ENCODE data around the gene GLIS1.

The GLIS1 gene

DNA sequence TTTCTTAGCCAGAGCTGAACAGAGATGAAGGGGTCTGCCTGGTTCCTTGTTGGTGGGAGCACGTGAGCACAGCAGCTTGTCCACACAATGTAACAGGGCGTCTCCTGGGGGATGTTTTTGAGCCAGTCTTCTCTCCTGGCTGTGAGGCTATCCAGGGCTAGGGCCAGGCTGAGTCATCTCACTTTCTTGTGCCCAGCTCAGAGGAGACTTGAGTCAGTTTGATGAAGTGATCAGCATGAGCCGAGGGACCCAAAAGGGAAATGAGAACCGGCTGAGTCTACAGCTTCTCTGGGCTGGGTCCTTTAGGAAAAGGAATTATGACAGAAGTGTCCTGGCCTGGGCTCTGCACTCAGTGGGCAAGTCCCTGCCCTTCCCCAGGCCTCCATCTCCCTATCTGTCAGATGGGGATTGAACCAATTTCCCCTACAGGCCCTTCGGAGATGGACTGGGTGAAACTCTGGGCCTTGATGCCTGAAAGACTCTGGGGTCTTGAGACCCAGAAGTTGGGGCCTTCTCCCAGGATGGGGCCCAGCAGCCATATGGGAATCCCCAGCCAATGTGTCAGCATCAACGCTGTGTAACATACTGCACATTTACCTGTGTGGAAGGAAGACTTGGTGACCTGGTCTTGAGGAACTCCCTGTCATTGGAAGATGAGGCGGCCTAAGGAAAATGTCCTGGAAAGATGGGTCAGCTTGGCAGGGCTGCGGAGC is 243.2 kb downstream of the GLIS1 start:
- DNase-seq (ENCODE audit: low spot score) = no peak

DNA sequence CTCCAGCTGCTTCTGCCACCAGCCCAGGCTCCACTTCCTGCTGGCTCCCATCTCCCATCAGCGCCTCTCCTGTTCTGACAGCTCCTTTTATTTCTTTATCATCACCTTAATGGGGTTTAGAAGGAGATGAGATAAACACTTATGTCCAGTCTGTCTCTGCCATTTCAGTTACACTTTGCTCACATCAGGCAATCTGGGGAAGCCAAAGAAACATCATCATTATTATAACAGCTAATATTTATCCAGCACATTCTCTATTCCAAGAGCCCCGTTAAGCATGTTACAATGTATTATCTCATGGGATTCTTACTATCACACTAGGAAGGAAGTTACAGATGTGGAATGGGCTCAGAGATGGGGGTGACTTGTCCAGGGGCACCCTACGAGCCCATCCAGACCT is 248.6 kb downstream of the GLIS1 start:
- no peak for FAIRE-seq
- no peak for DNase-seq (ENCODE audit: low spot score)

More for the DNA sequence above, 243.2 kb downstream of the GLIS1 start:
- FAIRE-seq = no peak

DNA sequence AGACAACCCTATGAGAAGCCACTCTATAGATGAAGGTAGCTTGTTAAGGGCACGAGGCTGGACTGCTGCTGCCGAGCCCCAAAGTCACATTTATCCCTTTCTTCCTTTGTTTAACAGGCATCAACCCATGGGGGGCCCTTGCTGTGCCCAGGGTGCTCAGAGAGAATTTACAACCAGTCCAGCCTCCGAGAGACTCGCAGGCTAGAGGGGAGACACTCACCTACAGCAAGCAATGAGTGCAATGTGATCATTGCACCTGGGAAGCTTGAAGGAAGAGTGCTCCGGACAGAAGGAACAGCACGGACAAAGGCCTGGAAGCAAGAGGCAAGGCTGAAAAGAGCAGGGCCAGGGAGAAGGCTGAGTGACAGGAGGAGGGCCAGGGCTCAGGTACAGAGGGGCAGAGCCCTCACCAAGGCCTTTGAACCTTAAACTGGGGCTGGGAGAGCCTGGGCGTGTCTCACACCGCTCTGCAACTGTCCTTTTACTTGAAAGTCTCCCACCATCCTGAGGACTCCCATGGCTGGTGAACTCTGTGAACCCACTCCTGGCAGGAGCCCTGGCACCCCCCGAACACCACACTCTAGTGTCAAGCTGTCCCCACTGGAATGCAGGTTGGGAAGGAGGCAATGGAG is 252.5 kb downstream of the GLIS1 start:
- DNase-seq (ENCODE audit: low spot score) (no peak), FAIRE-seq (no peak)

DNA sequence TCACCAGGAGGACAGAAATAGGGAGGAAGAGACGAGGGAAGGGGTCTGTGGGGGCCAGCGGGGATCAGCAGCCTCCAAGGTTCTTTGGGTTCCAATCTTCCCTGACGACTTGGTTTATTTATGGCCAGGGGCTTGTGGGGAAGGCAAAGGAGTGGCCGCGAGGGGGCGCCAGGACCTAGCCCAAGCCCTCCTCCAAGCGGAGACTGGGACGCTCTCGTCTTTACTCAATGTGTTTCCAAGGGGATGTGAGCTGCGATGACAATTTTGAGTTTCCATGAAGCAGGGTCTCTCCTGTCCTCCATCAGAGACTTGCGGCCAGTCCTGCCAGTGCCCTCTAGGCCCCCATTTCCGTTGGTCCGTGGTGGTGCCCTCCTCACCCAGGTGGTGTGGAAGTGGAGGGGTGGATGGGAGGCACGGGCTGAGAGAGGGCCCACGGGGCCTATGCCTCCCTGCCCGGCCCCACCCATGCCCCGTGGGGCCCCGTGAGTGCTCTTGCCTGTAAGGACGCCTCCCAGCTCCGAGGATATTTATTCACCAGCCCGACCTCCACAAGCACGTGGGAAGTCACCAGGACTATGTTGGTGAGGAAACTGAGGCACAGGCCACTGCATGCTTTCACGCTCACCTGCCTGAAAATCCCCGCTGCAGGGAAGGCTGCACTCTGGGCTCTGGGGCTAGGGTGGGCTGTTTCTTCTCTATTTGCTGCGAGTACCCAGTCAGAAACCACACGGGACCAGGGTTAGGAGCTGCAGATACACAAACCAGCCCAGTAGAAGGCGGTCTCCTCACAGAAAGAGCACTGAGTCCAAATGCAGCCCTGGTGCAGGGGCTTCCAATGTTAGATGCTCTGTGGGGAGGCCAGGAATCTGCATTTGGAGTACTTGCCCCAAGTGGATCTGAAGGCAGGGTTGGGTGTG is 253.2 kb downstream of the GLIS1 start:
- peak; percentile 10 for FAIRE-seq

DNA sequence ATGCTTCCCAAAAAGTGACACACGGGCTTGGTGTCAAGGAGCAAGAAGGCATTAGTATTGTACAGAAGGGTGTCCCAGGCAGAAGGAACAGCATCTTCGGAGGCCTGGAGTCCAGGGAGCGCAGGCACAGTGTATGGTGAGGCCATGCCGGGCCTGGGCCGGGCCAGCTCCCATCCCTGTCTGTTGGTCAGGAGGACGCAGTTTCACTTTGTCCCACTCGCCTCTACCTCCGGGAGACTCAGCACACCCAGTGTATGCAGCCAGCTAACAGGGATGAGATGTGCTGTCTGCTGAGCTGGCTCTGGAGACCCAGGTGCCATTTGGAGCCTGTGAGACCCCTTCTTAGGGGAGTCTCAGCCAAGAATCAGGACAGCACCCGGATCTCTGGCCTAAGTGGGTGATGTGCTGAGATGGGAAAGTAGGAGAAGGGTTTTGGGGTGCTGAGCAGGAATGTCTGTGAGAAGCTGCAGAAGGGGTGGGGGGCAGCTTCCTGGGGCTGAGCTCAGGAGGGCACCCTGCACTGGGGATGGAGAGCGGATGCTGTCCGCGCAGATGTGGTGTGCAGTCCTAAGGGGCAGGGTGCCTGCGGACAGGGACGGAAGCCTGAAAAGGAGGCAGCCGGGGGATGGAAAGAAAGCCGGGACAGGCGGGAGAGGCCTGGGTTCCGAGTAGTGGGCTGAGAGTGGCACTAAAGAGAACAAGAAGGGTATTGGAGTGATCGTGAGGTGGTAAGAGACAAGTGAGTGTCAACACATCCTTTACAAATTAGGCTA is 254.1 kb downstream of the GLIS1 start:
- FAIRE-seq = no peak
- DNase-seq (ENCODE audit: low spot score) = no peak

More for the DNA sequence above, 253.2 kb downstream of the GLIS1 start:
- peak; percentile 64 for DNase-seq (ENCODE audit: low spot score)

DNA sequence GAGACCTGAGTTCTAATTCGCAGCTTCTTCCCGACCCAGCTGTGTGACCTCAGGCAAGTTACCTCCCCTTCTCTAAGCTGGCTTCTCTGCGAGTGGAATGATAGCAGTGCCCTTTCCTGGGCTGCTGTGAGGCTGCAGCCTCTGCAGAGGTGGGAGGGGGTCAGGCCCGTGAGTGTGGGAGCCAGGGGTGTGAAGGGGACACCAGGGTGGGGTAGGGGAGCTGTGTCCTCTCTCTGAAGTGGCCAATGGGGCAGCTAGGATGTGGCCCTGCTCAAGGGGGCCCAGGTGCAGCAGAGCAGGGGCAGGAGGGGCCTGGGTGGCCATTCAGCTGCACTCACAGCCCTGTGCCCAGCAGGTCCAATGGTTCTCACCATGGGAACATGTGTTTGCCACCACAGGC is 255.3 kb downstream of the GLIS1 start:
- DNase-seq (ENCODE audit: low spot score) (no peak), FAIRE-seq (no peak)

DNA sequence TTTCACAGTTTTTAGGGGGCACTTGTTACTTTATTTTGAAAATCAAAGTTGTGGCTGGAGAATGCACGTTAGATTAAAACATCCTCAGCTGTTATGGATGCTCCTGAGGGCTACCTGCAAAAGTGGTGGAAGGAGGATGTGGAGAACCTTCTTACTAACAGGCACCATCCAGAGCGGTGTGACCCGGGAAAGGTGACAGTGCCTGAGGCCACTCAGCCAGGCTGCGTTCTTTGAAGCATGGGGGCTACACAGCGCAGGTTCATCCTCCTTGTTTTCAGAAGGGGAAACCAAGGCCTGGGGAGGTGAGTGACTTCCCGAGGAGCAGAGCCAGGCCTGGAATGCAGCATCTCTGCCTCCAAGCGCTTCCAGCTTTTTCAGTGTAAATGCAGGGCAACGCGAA is 255.8 kb downstream of the GLIS1 start:
- DNase-seq (ENCODE audit: low spot score) = no peak
- FAIRE-seq = no peak

DNA sequence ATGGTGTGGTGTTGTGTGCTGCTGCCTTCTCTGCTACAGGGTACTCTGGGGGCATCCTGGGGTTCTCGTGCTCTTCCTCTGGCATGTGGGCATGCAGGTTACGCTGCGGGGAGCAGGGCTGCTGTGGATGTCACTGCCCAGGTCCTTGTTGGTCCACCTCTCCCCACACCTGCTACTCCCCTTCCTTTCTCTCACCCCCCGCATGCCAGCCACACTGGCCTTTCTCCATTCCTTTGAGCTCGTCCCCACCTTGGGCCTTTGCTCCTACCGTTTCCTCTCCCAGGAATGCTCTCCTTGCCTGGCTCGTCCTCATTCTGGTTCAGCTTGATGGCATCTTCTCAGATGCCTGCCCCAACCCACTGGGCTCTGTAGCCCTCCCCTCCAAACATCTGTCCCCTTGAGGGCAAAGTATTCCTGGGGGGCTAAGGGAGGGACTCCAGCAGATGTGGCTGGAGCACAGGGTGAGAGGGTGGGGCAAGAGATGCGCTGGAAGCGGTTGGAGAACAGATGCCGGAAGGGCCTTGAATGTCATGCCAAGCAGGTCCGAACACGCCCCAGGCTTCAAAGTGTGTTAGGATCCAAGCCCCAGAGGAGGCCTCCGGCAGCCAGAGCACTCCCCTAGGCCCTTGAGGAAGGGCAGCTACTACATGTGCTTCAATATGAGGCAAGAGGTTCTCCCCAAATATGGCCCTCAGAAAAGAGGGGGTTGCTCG is 256.4 kb downstream of the GLIS1 start:
- no peak for FAIRE-seq
- no peak for DNase-seq (ENCODE audit: low spot score)

DNA sequence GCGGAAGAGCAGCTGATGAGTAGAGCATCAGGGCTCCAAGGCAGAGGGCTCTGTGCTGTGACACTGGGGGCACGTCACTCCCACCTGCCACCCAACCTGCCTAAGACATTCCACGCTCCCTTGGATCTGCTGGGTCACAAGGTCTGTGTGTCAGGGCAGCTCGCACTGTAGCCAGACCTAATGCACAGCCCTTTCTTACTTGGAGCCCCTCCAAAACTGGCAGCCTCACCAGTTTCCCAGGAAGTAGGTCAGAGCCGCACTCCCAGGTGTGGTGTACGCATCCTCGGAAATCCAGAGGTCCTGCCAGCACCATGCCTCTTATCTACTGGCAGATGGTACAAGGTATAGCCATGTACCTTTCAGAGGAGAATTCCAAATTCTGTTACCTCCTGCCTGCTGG is 257.5 kb downstream of the GLIS1 start:
- no peak for DNase-seq (ENCODE audit: low spot score)
- FAIRE-seq = no peak

DNA sequence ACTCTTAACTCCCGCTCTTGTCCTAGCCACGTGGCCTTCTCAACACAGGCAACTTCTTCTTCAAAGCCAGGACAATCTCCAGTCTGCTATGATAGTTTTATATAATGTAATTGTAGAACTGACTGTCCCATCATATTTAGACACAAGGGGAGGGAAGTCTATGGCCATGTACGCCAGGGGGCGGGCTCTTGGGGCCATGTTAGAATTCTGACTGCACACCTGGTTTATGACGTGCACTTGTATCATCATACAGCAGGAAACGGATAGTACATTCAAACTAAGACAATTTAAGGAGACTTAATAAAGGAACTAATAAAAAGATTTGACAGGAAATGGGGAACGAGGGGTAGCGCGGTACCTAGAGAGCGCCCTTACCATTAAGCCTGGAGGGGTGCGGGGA is 258.3 kb downstream of the GLIS1 start:
- FAIRE-seq = no peak

DNA sequence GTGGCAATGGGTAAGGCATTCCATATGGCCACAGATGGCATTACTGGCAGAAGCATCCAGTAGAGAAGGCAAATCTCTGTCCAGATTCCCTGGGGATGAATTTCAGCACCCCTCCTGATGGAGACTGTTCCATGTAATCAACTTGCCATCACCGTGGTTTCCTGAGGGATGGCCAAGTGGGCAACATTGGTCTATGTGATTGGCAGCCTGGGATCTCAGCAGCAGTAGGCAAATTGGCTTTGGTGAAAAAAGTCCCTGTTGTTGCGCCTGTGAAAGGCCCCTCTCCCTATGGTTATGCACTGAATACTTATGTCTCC is 260.5 kb downstream of the GLIS1 start:
- no peak for DNase-seq (ENCODE audit: low spot score)
- no peak for FAIRE-seq

More for the DNA sequence above, 258.3 kb downstream of the GLIS1 start:
- no peak for DNase-seq (ENCODE audit: low spot score)

DNA sequence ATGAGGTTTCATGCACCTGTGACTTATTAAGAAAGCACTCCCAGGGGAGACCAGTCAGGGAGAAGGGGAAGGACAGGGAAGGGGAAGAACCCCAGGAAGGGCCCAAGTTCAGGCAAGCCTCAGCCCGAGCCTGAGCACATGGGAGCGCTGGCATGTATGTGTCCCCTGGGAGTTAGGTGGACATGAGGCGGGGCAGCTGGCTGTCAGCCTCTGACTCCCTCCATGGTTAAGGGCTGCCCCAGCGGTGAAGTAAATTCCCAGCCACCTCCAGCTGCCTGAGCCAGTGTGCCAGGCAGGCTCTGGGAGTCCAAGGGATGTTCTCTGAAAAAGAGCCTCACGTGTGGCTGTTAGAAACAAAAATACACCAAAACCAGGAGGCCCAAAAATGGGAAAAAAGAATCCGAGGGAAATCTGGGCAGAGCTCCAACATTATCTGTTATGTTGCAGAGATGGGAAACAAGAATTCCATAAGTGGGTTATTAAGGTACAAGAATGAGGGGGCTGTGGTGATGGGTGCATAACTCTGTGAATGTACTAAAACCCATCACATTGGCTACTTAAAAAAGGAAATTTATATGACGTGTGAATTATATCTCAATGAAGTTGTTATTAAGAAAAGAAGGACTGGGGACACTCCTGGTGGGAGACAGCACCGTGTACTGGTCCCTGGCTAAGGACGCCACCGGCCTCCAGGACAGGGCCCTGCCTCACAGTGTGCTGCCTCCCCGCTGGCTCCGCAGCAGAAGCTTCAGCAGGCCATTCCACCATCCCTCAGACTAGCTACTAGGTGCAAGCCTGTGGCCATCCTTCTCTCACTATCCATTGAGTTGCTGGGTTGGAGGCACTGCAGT is 261.1 kb downstream of the GLIS1 start:
- no peak for DNase-seq (ENCODE audit: low spot score)
- FAIRE-seq = no peak

DNA sequence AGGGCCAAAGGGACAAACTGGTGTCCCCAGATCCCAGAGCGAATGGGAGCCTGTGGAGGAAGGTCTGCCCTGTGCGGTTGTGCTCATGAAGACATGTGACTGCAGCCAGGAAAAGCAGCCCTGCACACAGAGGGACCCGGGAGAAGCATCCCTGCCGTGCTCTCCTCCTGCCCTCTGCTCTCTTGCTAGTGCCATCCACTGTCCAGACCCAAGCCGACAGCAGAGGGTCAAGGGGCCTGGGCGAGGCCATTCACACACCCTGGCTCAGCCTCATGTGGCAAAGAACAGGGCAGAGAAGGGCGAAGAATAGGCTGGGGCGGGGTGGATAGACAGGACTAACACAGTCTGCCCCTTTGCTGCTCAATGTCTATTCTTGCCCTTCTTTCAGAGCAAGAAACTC is 262.4 kb downstream of the GLIS1 start:
- FAIRE-seq (no peak), DNase-seq (ENCODE audit: low spot score) (no peak)

DNA sequence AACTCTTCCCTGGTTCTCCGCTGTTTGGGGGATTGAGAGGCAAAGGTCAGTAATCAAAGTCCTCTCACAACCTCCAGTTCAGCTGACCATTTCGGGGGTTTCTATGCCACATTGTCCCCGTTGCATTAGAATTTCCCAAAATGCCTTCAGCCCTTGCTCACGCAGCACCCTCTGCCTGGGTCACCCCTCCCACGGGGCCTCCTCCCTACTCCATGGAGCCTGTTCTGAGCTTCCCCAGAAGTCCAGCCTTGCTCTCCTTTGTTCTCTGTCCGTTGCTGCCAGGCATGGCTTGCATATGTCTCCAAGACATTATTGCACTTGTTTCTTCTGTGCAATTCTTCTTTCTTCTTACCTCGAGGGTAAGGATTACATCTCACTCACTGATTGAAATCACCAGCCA is 263.3 kb downstream of the GLIS1 start:
- no peak for FAIRE-seq

DNA sequence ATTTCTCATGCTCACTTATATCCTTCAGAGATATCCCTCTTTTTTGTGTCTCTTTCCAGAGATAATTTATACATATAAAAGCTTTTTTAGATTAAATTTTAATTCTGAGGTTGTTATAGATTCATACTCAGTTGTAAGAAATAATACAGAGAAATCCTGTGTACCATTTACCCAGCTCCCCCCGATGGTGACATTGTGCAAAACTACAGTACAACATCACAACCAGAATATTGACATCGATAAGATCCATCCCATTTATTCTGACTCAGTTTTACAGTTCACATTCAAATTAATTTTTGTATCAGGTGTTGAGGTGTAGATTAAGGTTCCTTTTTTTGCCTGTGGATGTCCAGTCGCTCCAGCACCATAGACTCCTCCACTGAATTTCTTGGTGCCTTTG is 265.5 kb downstream of the GLIS1 start:
- DNase-seq (ENCODE audit: low spot score) = no peak
- FAIRE-seq = no peak

More for the DNA sequence above, 263.3 kb downstream of the GLIS1 start:
- DNase-seq (ENCODE audit: low spot score) = no peak

DNA sequence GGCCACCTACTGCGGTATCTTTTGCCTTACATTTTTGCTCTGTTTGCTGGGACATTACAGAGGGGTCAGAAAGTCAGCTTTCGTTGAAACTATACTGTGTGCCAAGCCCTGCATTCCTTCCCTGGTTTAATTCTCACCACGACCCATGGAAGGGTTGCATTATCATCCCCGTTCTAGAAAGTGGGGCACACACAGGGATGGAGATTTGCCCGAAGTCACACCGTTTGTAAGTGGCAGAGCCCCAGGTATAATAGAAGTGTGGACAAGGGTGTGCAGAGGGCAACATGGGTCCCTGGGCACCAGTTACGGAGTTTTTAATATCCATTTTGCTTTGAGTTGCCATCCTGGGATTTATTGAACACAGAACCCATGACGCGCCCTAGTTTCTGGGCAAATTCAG is 268.0 kb downstream of the GLIS1 start:
- FAIRE-seq = no peak
- no peak for DNase-seq (ENCODE audit: low spot score)

DNA sequence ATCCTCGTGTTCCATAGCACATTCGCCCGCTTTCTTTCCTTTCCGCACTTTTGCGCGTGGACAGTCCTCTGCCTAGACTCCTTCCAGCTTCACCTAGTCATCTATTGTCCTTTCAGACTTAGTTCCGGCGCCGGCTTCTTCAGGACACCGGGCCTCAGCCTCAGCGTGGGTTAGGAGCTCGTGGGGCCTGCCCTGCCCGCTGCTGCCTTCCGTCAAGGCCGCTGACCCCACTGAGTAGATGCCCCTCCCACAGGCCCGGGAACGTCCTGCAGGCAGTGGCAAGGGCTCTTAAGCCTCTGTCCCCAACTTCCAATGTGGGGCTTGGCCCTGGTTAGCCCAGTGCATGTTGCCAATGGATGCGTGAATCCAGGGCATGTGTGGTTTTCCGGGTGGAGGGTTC is 268.4 kb downstream of the GLIS1 start:
- FAIRE-seq (no peak), DNase-seq (ENCODE audit: low spot score) (no peak)

DNA sequence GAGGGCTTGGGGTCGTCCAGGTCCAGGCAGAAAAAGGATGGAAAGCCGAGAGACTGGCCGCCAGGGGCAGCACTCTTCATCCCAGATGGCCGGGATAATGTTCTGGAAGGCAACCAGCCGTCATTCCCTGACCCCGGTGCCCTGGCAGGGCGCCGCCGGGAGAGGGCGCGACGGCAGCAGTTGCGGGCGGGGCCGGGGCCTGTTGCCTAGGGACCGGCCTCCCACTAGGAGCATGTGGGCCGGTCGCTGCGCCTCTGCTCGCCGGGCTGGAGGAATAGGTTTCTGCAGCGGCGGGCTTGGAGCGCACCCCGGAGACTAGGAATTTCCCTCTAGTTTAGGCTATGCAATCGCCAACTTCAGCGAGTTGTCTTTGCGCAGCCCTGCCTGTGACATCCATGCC is 268.8 kb downstream of the GLIS1 start:
- no peak for FAIRE-seq

DNA sequence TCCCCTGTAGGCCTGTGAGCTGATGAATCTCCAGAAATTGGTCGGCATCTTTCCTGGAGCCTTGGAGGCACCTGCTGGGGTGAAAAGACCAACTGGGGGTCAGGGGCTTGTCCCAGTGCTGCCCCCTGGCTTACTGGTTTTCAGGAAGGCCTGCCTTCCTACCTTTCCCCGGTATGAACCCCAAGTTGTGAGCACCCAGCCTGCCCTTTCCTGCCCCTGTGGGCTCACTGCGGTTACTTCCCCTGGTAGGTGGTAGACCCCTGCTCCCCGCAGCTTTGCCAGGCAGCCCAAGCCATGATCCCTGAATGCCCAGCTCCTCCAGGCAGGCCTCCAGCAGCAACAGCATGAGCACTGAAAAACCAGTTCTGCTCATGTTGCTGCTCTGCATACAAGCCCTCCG is 269.6 kb downstream of the GLIS1 start:
- no peak for FAIRE-seq

More for the DNA sequence above, 268.8 kb downstream of the GLIS1 start:
- peak; percentile 34 for DNase-seq (ENCODE audit: low spot score)

DNA sequence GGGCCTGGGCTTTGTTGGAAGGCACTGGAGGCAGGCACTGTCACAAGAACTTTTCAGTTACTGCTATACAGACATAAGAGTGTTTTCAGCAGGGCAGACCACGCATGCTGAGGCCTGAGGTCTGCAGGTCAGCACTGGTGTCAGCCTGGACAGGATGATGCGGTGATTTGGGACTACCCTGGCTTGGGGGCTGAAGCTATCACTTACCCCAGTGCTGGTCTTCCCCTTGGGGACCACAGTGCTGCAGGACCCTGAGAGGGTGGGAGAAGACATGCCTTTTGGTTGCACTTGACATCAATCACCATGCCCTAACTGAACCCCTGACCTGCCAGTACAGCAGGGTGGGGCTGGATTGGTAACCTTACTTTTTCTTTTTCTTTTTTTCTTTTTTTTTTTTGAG is 270.6 kb downstream of the GLIS1 start:
- no peak for FAIRE-seq
- DNase-seq (ENCODE audit: low spot score) = no peak

More for the DNA sequence above, 269.6 kb downstream of the GLIS1 start:
- DNase-seq (ENCODE audit: low spot score) = no peak
